ENCODE results near the gene MMS22L.
A peak's percentile ranks its signal among the peaks of the same experiment; 100 is the strongest.
"Not testable (repeated sequence)": the region's sequence is repeated elsewhere in the genome, so short reads cannot be mapped to it uniquely, and the experiment has no call there.

The MMS22L gene

GRCh38 chr6:97218912-97219311, 64.1 kb downstream of the MMS22L start:
- no peak for DNase-seq

- peak; percentile 57 for DNase-seq
These were observed 67.8 kb downstream of the MMS22L start for GRCh38 chr6:97215157-97215769.

- DNase-seq: no peak
These were observed 68.3 kb downstream of the MMS22L start for GRCh38 chr6:97214671-97215070.

- DNase-seq: no peak
These were observed 75.6 kb downstream of the MMS22L start for GRCh38 chr6:97207383-97207782.

GRCh38 chr6:97205966-97206365, 77.0 kb downstream of the MMS22L start:
- DNase-seq: no peak

- no peak for DNase-seq
These were observed 79.7 kb downstream of the MMS22L start for GRCh38 chr6:97203343-97203742.

GRCh38 chr6:97198046-97198565, 84.9 kb downstream of the MMS22L start:
- DNase-seq: no peak

- DNase-seq: no peak
These were observed 87.9 kb downstream of the MMS22L start for GRCh38 chr6:97195117-97195516.

GRCh38 chr6:97189767-97190166, 93.2 kb downstream of the MMS22L start:
- no peak for DNase-seq

GRCh38 chr6:97187951-97188350, 95.1 kb downstream of the MMS22L start:
- DNase-seq: no peak

- peak; percentile 37 for DNase-seq
These were observed 96.5 kb downstream of the MMS22L start for GRCh38 chr6:97186416-97186999.

GRCh38 chr6:97177905-97178304, 105.1 kb downstream of the MMS22L start:
- no peak for DNase-seq

GRCh38 chr6:97176468-97176867, 106.5 kb downstream of the MMS22L start:
- DNase-seq: no peak

GRCh38 chr6:97175806-97176205, 107.2 kb downstream of the MMS22L start:
- no peak for DNase-seq

GRCh38 chr6:97174471-97174870, 108.5 kb downstream of the MMS22L start:
- DNase-seq: no peak

- DNase-seq: no peak
These were observed 122.7 kb downstream of the MMS22L start for GRCh38 chr6:97160280-97160679.

- DNase-seq: not testable (repeated sequence)
These were observed 127.6 kb downstream of the MMS22L start for GRCh38 chr6:97155447-97155846.

GRCh38 chr6:97154015-97154414, 129.0 kb downstream of the MMS22L start:
- no peak for DNase-seq

GRCh38 chr6:97151601-97152000, 131.4 kb downstream of the MMS22L start:
- no peak for DNase-seq

- no peak for DNase-seq
These were observed 132.1 kb downstream of the MMS22L start for GRCh38 chr6:97150932-97151331.

GRCh38 chr6:97147421-97147820, 135.6 kb downstream of the MMS22L start:
- DNase-seq: no peak

GRCh38 chr6:97145691-97146090, 137.3 kb downstream of the MMS22L start:
- DNase-seq: no peak

GRCh38 chr6:97141756-97142155, 141.3 kb downstream of the MMS22L start:
- no peak for DNase-seq

- no peak for DNase-seq
These were observed 144.4 kb downstream of the MMS22L start for GRCh38 chr6:97138581-97138980.
